ENCODE data around the gene ATP13A3. TPM values are rescaled to one million over a fixed set of nuclear protein-coding genes. Genes with fewer than 3 reads are reported as not detected.

The ATP13A3 gene
- total RNA-seq, 1 experiment from 2014 or later: 121 TPM

- intact Hi-C loops (cut with micrococcal nuclease; ENCODE audit: unreplicated experiment): no loop called here
- ChIA-PET CTCF (no interaction called here), POLR2A (ENCODE audit: low non-redundant PET) (no interaction called here)
- peaks cover 18% of the 10 kb centered on the region for H3K4me1 ChIP-seq (ENCODE audit: insufficient read depth, low read length, poor library complexity, severe bottlenecking)
- no peaks in the 10 kb centered on the region for H3K9me3 ChIP-seq (ENCODE audit: low read depth, low read length, poor library complexity, severe bottlenecking)
- H3K27ac ChIP-seq (ENCODE audit: low read depth, low read length, poor library complexity, severe bottlenecking): no peak overlapping the region
- DNase-seq (ENCODE audit: low spot score): no peak
- peaks cover 2% of the 10 kb centered on the region for H3K36me3 ChIP-seq (ENCODE audit: insufficient read depth, low read length, poor library complexity, severe bottlenecking)
- H3K27me3 ChIP-seq (replicated peaks; ENCODE audit: insufficient read depth, low read depth, low read length, poor library complexity): no peaks in the 10 kb centered on the region
- TF ChIP-seq EZH2 (IDR thresholded peaks at IDR 0.05; ENCODE audit: borderline replicate concordance, low read depth, low read length, poor library complexity, severe bottlenecking) (no peak), CTCF (conservative IDR thresholded peaks at IDR 0.05; ENCODE audit: low read depth, low read length) (no peak)
- H3K4me3 ChIP-seq (ENCODE audit: low read depth, low read length, poor library complexity, severe bottlenecking): no peak overlapping the region
- no TSS peak for BruUV-seq (replicated peaks)
These were observed 89.0 kb downstream of the ATP13A3 start for GRCh38 chr3:194397757-194398312.

- no peak overlapping the region for H3K27ac ChIP-seq (ENCODE audit: low read depth, low read length, poor library complexity, severe bottlenecking)
- POLR2A ChIA-PET (ENCODE audit: low non-redundant PET): no interaction called here
- CTCF ChIA-PET: no interaction called here
- TF ChIP-seq CTCF (conservative IDR thresholded peaks at IDR 0.05; ENCODE audit: low read depth, low read length) (no peak), EZH2 (IDR thresholded peaks at IDR 0.05; ENCODE audit: borderline replicate concordance, low read depth, low read length, poor library complexity, severe bottlenecking) (no peak)
- BruUV-seq (replicated peaks): no TSS peak
- H3K9me3 ChIP-seq (ENCODE audit: low read depth, low read length, poor library complexity, severe bottlenecking): no peaks in the 10 kb centered on the region
- no peak for DNase-seq (ENCODE audit: low spot score)
- no peak overlapping the region for H3K4me3 ChIP-seq (ENCODE audit: low read depth, low read length, poor library complexity, severe bottlenecking)
- intact Hi-C loops (cut with micrococcal nuclease; ENCODE audit: unreplicated experiment): no loop called here
- no peaks in the 10 kb centered on the region for H3K36me3 ChIP-seq (ENCODE audit: insufficient read depth, low read length, poor library complexity, severe bottlenecking)
- H3K4me1 ChIP-seq (ENCODE audit: insufficient read depth, low read length, poor library complexity, severe bottlenecking): peaks cover 18% of the 10 kb centered on the region
- H3K27me3 ChIP-seq (replicated peaks; ENCODE audit: insufficient read depth, low read depth, low read length, poor library complexity): no peaks in the 10 kb centered on the region
These were observed 89.7 kb downstream of the ATP13A3 start for GRCh38 chr3:194396859-194397756.

GRCh38 chr3:194396539-194396858 lies 90.3 kb downstream of the ATP13A3 start:
- CTCF ChIA-PET: no interaction called here
- Histone ChIP-seq H3K36me3 (ENCODE audit: insufficient read depth, low read length, poor library complexity, severe bottlenecking) (no peaks in the 10 kb centered on the region), H3K27me3 (replicated peaks; ENCODE audit: insufficient read depth, low read depth, low read length, poor library complexity) (no peaks in the 10 kb centered on the region), H3K4me3 (ENCODE audit: low read depth, low read length, poor library complexity, severe bottlenecking) (no peak overlapping the region), H3K9me3 (ENCODE audit: low read depth, low read length, poor library complexity, severe bottlenecking) (no peaks in the 10 kb centered on the region), H3K4me1 (ENCODE audit: insufficient read depth, low read length, poor library complexity, severe bottlenecking) (peaks cover 18% of the 10 kb centered on the region), H3K27ac (ENCODE audit: low read depth, low read length, poor library complexity, severe bottlenecking) (no peak overlapping the region)
- intact Hi-C loops (cut with micrococcal nuclease; ENCODE audit: unreplicated experiment): no loop called here
- POLR2A ChIA-PET (ENCODE audit: low non-redundant PET): no interaction called here
- TF ChIP-seq CTCF (conservative IDR thresholded peaks at IDR 0.05; ENCODE audit: low read depth, low read length) (no peak), EZH2 (IDR thresholded peaks at IDR 0.05; ENCODE audit: borderline replicate concordance, low read depth, low read length, poor library complexity, severe bottlenecking) (no peak)
- DNase-seq (ENCODE audit: low spot score): no peak
- BruUV-seq (replicated peaks): no TSS peak
